ENCODE data around the gene DNAJA3.

DNA sequence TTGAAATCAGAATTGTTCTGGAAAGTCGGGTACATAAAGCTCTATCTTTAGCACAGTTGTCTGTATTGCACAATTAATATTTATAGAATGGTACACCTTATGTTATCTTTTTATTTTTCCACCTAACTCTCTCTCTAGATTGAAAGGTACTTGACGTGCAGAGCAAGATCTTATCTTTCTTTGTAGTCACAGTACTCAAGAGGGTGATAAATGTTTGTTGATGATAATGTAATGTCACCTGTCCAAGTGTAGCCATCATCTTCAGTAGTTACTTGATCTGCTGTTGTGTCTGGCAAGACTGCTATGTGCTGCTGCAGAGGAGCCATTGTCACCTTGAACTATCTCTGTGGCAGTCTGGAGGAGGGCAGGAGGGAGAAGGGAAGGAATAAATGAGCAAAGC is 55.9 kb downstream of the DNAJA3 start:
- no peak for TF ChIP-seq ZNF70 (CRISPR knock-in tag; IDR thresholded peaks at IDR 0.05)
- TF ChIP-seq, protein P1, sequence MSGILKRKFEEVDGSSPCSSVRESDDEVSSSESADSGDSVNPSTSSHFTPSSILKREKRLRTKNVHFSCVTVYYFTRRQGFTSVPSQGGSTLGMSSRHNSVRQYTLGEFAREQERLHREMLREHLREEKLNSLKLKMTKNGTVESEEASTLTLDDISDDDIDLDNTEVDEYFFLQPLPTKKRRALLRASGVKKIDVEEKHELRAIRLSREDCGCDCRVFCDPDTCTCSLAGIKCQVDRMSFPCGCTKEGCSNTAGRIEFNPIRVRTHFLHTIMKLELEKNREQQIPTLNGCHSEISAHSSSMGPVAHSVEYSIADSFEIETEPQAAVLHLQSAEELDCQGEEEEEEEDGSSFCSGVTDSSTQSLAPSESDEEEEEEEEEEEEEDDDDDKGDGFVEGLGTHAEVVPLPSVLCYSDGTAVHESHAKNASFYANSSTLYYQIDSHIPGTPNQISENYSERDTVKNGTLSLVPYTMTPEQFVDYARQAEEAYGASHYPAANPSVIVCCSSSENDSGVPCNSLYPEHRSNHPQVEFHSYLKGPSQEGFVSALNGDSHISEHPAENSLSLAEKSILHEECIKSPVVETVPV (CRISPR knock-in tag; IDR thresholded peaks at IDR 0.05): no peak
- TF ChIP-seq, protein P2, sequence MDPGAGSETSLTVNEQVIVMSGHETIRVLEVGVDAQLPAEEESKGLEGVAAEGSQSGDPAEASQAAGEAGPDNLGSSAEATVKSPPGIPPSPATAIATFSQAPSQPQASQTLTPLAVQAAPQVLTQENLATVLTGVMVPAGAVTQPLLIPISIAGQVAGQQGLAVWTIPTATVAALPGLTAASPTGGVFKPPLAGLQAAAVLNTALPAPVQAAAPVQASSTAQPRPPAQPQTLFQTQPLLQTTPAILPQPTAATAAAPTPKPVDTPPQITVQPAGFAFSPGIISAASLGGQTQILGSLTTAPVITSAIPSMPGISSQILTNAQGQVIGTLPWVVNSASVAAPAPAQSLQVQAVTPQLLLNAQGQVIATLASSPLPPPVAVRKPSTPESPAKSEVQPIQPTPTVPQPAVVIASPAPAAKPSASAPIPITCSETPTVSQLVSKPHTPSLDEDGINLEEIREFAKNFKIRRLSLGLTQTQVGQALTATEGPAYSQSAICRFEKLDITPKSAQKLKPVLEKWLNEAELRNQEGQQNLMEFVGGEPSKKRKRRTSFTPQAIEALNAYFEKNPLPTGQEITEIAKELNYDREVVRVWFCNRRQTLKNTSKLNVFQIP (CRISPR knock-in tag; IDR thresholded peaks at IDR 0.05; ENCODE audit: borderline replicate concordance, low read depth): no peak
- TF ChIP-seq, protein P3, sequence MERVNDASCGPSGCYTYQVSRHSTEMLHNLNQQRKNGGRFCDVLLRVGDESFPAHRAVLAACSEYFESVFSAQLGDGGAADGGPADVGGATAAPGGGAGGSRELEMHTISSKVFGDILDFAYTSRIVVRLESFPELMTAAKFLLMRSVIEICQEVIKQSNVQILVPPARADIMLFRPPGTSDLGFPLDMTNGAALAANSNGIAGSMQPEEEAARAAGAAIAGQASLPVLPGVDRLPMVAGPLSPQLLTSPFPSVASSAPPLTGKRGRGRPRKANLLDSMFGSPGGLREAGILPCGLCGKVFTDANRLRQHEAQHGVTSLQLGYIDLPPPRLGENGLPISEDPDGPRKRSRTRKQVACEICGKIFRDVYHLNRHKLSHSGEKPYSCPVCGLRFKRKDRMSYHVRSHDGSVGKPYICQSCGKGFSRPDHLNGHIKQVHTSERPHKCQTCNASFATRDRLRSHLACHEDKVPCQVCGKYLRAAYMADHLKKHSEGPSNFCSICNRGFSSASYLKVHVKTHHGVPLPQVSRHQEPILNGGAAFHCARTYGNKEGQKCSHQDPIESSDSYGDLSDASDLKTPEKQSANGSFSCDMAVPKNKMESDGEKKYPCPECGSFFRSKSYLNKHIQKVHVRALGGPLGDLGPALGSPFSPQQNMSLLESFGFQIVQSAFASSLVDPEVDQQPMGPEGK (CRISPR knock-in tag; IDR thresholded peaks at IDR 0.05; ENCODE audit: borderline replicate concordance): no peak
- TF ChIP-seq ESRRG (CRISPR knock-in tag; IDR thresholded peaks at IDR 0.05): no peak
- TF ChIP-seq ISL1 (CRISPR knock-in tag; IDR thresholded peaks at IDR 0.05): no peak
- no peak for TF ChIP-seq GLIS3 (CRISPR knock-in tag; IDR thresholded peaks at IDR 0.05)
